K562 (cell line): Measurements from ENCODE around the gene BORCS8.

Source experiments
- ATF3 ChIP-seq, 2 experiments: fragments of 450-650 bp in 1 of 2; sonication (generic) in 1 of 2; formaldehyde crosslinking in 1 of 2; IDR thresholded peaks in 1 of 2; conservative IDR thresholded peaks in 1 of 2; 2 replicates each; pipeline versions ENCODE4 v1.6.1 to v1.8.1; 2016 to 2023; ENCODE audit warnings: mild to moderate bottlenecking in 2 of 2, moderate library complexity in 2 of 2, inconsistent platforms in 1 of 2, missing genetic modification reagents in 1 of 2
- BDP1 ChIP-seq: IDR thresholded peaks from 3 replicates; pipeline ENCODE4 v1.6.1; 2011; ENCODE audit not compliant: insufficient read length, insufficient read depth
- CTCF ChIP-seq, 3 experiments: IDR thresholded peaks in 2 of 3; conservative IDR thresholded peaks in 1 of 3; 2 replicates each; pipeline ENCODE4 v1.5.1; 2011 to 2012; ENCODE audit warnings: low read length in 3 of 3, mild to moderate bottlenecking in 3 of 3, control low read depth in 2 of 3, improper control_type of control experiment in 1 of 3, inconsistent platforms in 1 of 3, low read depth in 1 of 3, mixed read lengths in 1 of 3, moderate library complexity in 1 of 3; ENCODE audit not compliant: insufficient read depth in 2 of 3
- EHMT2 ChIP-seq: fragments of 450-650 bp; IDR thresholded peaks from 2 replicates; pipeline ENCODE4 v1.6.1; 2018; ENCODE audit warnings: antibody characterized with exemption
- EZH2 ChIP-seq: IDR thresholded peaks from 2 replicates; pipeline ENCODE4 v1.6.1; 2012; ENCODE audit warnings: low read depth, mild to moderate bottlenecking, inconsistent platforms, low read length, borderline replicate concordance
- GABPA ChIP-seq: fragments of 200-800 bp; sonication (Bioruptor generic); conservative IDR thresholded peaks from 2 replicates; pipeline ENCODE4 v1.6.1; 2016; ENCODE audit warnings: low read depth, missing genetic modification characterization, missing compliant biosample characterization
- MYC ChIP-seq, 2 experiments: fragments of 250-450 bp in 1 of 2; sonication (Bioruptor Pico) in 1 of 2; IDR thresholded peaks; 2 replicates each; pipeline versions ENCODE4 v1.5.1 to v1.6.1; 2012 to 2021; ENCODE audit warnings: low read depth in 2 of 2, borderline replicate concordance in 1 of 2, improper control_type of control experiment in 1 of 2, low read length in 1 of 2, mild to moderate bottlenecking in 1 of 2, moderate library complexity in 1 of 2
- PHF21A ChIP-seq: fragments of 450-650 bp; IDR thresholded peaks from 2 replicates; pipeline ENCODE4 v1.6.1; 2017; ENCODE audit warnings: low read depth, borderline replicate concordance
- SAFB2 ChIP-seq: fragments of 200-400 bp; formaldehyde crosslinking; IDR thresholded peaks from 2 replicates; pipeline ENCODE4 v1.6.1; 2018; ENCODE audit warnings: borderline replicate concordance, low read length, low read depth, moderate library complexity; ENCODE audit not compliant: severe bottlenecking
- SNRNP70 ChIP-seq: fragments of 200-400 bp; formaldehyde crosslinking; optimal IDR thresholded peaks from 2 replicates; pipeline ENCODE3; 2017; ENCODE audit warnings: low read depth, low read length
- TCF3 ChIP-seq: sonication (generic); formaldehyde crosslinking; IDR thresholded peaks from 2 replicates; pipeline ENCODE4 v1.4.0; 2020; ENCODE audit warnings: mild to moderate bottlenecking, missing genetic modification reagents
- TCF7L2 ChIP-seq: fragments of 150-350 bp; IDR thresholded peaks from 2 replicates; pipeline ENCODE4 v1.6.1; 2016; ENCODE audit warnings: low read depth, mild to moderate bottlenecking, low read length, moderate library complexity
- ZNF253 ChIP-seq: fragments of 250-450 bp; sonication (Bioruptor Pico); conservative IDR thresholded peaks from 2 replicates; pipeline ENCODE4 v1.6.1; 2021; ENCODE audit warnings: mild to moderate bottlenecking

- TF ChIP-seq GABPA (tag): no peak
- no peak for TF ChIP-seq CTCF (IDR thresholded peaks at IDR 0.05 in 2 of 3, conservative IDR thresholded peaks at IDR 0.05 in 1 of 3; ENCODE audit: insufficient read depth in 2 of 3, low read depth in 1 of 3, low read length in 3 of 3)
- no peak for TF ChIP-seq SNRNP70
- TF ChIP-seq TCF3 (CRISPR knock-in tag): no peak
- no peak for TF ChIP-seq SAFB2
- no peak for TF ChIP-seq ATF3 (IDR thresholded peaks at IDR 0.05)
- TF ChIP-seq ATF3 (CRISPR knock-in tag; conservative IDR thresholded peaks at IDR 0.05): no peak
- no peak for TF ChIP-seq BDP1
- TF ChIP-seq ZNF253 (CRISPR knock-in tag): no peak
- TF ChIP-seq TCF7L2: no peak
- no peak for TF ChIP-seq EZH2
- TF ChIP-seq MYC (IDR thresholded peaks at IDR 0.05; ENCODE audit: low read depth, low read length): no peak
- TF ChIP-seq MYC (CRISPR knock-in tag; IDR thresholded peaks at IDR 0.05; ENCODE audit: borderline replicate concordance, low read depth): no peak
- no peak for TF ChIP-seq EHMT2
- no peak for TF ChIP-seq PHF21A
Observed at GRCh38 chr19:19160461-19161035, 31.4 kb downstream of the BORCS8 start.
